HepG2 (cell line): ENCODE data around the gene ANKRD2. TPM values are rescaled to one million over a fixed set of nuclear protein-coding genes. Genes with fewer than 3 reads are reported as not detected.

Experiments
- ATAC-seq: fragments of 200-7000 bp; cut with Tn5 transposase; 3 replicates; pipeline ENCODE4 v1.9.1; 2020; ENCODE audit warnings: mild to moderate bottlenecking, moderate library complexity
- BruUV-seq: library from RNA; stranded (reverse); fragments of 400-500 nt; replicated peaks from 2 replicates; lab custom pipeline; 2021; lab: Mats Ljungman, UMichigan
- CTCF ChIA-PET: fragments of 300-600 bp; formaldehyde crosslinking; extraction: SDS; loops from one replicate; lab custom pipeline; 2021; ENCODE audit warnings: low total read pairs, inconsistent platforms, low intra/inter-chr PET ratio; lab: Yijun Ruan, JAX
- POLR2A ChIA-PET: fragments of 350-600 bp; sonication (Branson Sonifier 250); formaldehyde crosslinking; loops from one replicate; lab custom pipeline; 2020; ENCODE audit warnings: antibody characterized with exemption, inconsistent platforms; lab: Yijun Ruan, JAX
- DNase-seq: peaks from one replicate; pipeline ENCODE4 v3.0.0-alpha.2; 2015; ENCODE audit warnings: low spot score
- FAIRE-seq: peaks from 3 replicates; lab custom pipeline; 2011; peaks lifted over from hg19 to GRCh38; lab: Jason Lieb, UNC
- H2AFZ ChIP-seq: one replicate; pipeline ENCODE4 v1.6.1; 2011; ENCODE audit warnings: low read length, inconsistent platforms
- H3K27ac ChIP-seq: fragments of 300-600 bp; 3 replicates; pipeline ENCODE4 v1.8.0; 2011; ENCODE audit warnings: mixed run types, mild to moderate bottlenecking, mixed read lengths, low read length, inconsistent platforms; ENCODE audit not compliant: insufficient read depth; ENCODE audit errors: extremely low read length
- H3K27me3 ChIP-seq, 2 experiments: fragments of 200-600 bp in 1 of 2; 2 replicates in 1 of 2; 3 replicates in 1 of 2; pipeline versions ENCODE4 v1.6.0 to v1.8.0; 2011; ENCODE audit warnings: low read length in 2 of 2, mild to moderate bottlenecking in 2 of 2, moderate library complexity in 2 of 2, inconsistent platforms in 1 of 2; ENCODE audit not compliant: insufficient read depth in 2 of 2, control insufficient read depth in 1 of 2
- H3K36me3 ChIP-seq, 2 experiments: fragments of 200-600 bp in 1 of 2; replicated peaks in 1 of 2; 2 replicates in 1 of 2; 3 replicates in 1 of 2; pipeline versions ENCODE4 v1.5.1 to v1.8.0; 2011; ENCODE audit warnings: low read length in 2 of 2, inconsistent platforms in 1 of 2; ENCODE audit not compliant: insufficient read depth in 2 of 2, control insufficient read depth in 1 of 2
- H3K4me1 ChIP-seq: 2 replicates; pipeline ENCODE4 v1.5.1; 2012; ENCODE audit warnings: low read length, inconsistent platforms; ENCODE audit not compliant: insufficient read depth
- H3K4me2 ChIP-seq: 2 replicates; pipeline ENCODE4 v1.6.0; 2011; ENCODE audit warnings: low read depth, low read length, inconsistent platforms
- H3K4me3 ChIP-seq, 3 experiments: fragments of 200-600 bp in 1 of 3; sonication (generic), shearing (Covaris generic) in 1 of 3; replicated peaks in 1 of 3; 2 replicates each; pipeline ENCODE4 v1.5.1; 2011 to 2016; ENCODE audit warnings: low read length in 3 of 3, inconsistent platforms in 2 of 3, low read depth in 2 of 3, mild to moderate bottlenecking in 2 of 3, control low read depth in 1 of 3, mixed read lengths in 1 of 3; ENCODE audit not compliant: insufficient read depth in 1 of 3
- H3K79me2 ChIP-seq: one replicate; pipeline ENCODE4 v1.6.1; 2011; ENCODE audit warnings: low read length, inconsistent platforms; ENCODE audit not compliant: insufficient read depth
- H3K9ac ChIP-seq: 2 replicates; pipeline ENCODE4 v1.6.0; 2011; ENCODE audit warnings: mild to moderate bottlenecking, low read depth, low read length, inconsistent platforms; ENCODE audit not compliant: insufficient read depth
- H3K9me3 ChIP-seq: 2 replicates; pipeline ENCODE4 v1.5.1; 2012; ENCODE audit warnings: mild to moderate bottlenecking, low read length
- H4K20me1 ChIP-seq: 2 replicates; pipeline ENCODE4 v1.6.0; 2011; ENCODE audit warnings: inconsistent platforms, mild to moderate bottlenecking, low read length, moderate library complexity; ENCODE audit not compliant: insufficient read depth
- MED1 ChIP-seq: sonication (generic); formaldehyde crosslinking; IDR thresholded peaks from 2 replicates; pipeline ENCODE4 v1.4.0; 2020; ENCODE audit warnings: missing genetic modification reagents
- ZNF121 ChIP-seq: sonication (generic); formaldehyde crosslinking; IDR thresholded peaks from 2 replicates; pipeline ENCODE4 v1.5.0; 2020; ENCODE audit warnings: mild to moderate bottlenecking, missing genetic modification reagents
- ZNF24 ChIP-seq: fragments of 450-650 bp; IDR thresholded peaks from 2 replicates; pipeline ENCODE4 v1.6.1; 2017; ENCODE audit warnings: antibody characterized with exemption, mild to moderate bottlenecking
- ZNF552 ChIP-seq: sonication (generic); formaldehyde crosslinking; IDR thresholded peaks from 2 replicates; pipeline ENCODE4 v1.9.0; 2022; ENCODE audit warnings: missing genetic modification reagents, mild to moderate bottlenecking, borderline replicate concordance
- ZNF703 ChIP-seq: sonication (generic); formaldehyde crosslinking; IDR thresholded peaks from 2 replicates; pipeline ENCODE4 v1.5.1; 2020; ENCODE audit warnings: missing genetic modification reagents, mild to moderate bottlenecking, moderate library complexity, borderline replicate concordance
- ZNF747 ChIP-seq: sonication (generic); formaldehyde crosslinking; IDR thresholded peaks from 2 replicates; pipeline ENCODE4 v1.8.1; 2023; ENCODE audit warnings: missing genetic modification reagents, mild to moderate bottlenecking, borderline replicate concordance
- ZNF766 ChIP-seq: sonication (generic); formaldehyde crosslinking; IDR thresholded peaks from 2 replicates; pipeline ENCODE4 v1.5.0; 2020; ENCODE audit warnings: missing genetic modification reagents, borderline replicate concordance
- WGBS: methylation state at CpG from one replicate; pipeline ENCODE4 v1.1.6; 2017; ENCODE audit warnings: low lambda C conversion rate; 5-methylcytosine and 5-hydroxymethylcytosine counted together
- in situ Hi-C: cut with HindIII; loops from 2 replicates; pipeline ENCODE4 v1.10.0; 2017; ENCODE audit warnings: low pct_unique_long_range_greater_than_20kb; ENCODE audit not compliant: extremely low pct_ligation_motif_present
- intact Hi-C: fragments of 100-400 bp; cut with micrococcal nuclease; formaldehyde crosslinking; loops from one replicate; pipeline ENCODE4 v1.10.0; 2022; ENCODE audit not compliant: unreplicated experiment
- polyA plus RNA-seq, 8 experiments: library from polyadenylated mRNA; depleted of rRNA in 3 of 8; stranded (reverse) in 7 of 8; unstranded in 1 of 8; fragments of >200 nt; fragmentation: Illumina TruSeq in 4 of 8; extraction: Trizol in 4 of 8; gene quantifications; 2 replicates each; pipeline versions ENCODE4 v1.2.1 to v1.2.3, GENCODE V29; 2011 to 2016; ENCODE audit warnings: low read depth in 4 of 8, missing spikeins in 1 of 8, mixed read lengths in 1 of 8; ENCODE audit not compliant: insufficient read depth in 1 of 8
- total RNA-seq, 5 experiments: library from RNA; depleted of rRNA; stranded (reverse); fragments of >200 nt; fragmentation: Illumina TruSeq; extraction: Trizol; gene quantifications; 2 replicates each; pipeline ENCODE4 v1.2.3, GENCODE V29; 2016; ENCODE audit warnings: low read depth in 1 of 5
- TF ChIP-seq, protein P1 (sequence below): IDR thresholded peaks from 2 replicates; pipeline ENCODE4 v1.6.1; 2016; ENCODE audit warnings: low read depth, borderline replicate concordance
- TF ChIP-seq, protein P2 (sequence below): sonication (generic); formaldehyde crosslinking; IDR thresholded peaks from 2 replicates; pipeline ENCODE4 v1.5.0; 2020; ENCODE audit warnings: missing genetic modification reagents
- TF ChIP-seq, protein P3 (sequence below): sonication (generic); formaldehyde crosslinking; IDR thresholded peaks from 2 replicates; pipeline ENCODE4 v1.5.1; 2020; ENCODE audit warnings: missing genetic modification reagents, mild to moderate bottlenecking, borderline replicate concordance
- TF ChIP-seq, protein P4 (sequence below): sonication (generic); formaldehyde crosslinking; conservative IDR thresholded peaks from 2 replicates; pipeline ENCODE4 v1.8.0; 2022; ENCODE audit warnings: mild to moderate bottlenecking, moderate library complexity, missing genetic modification reagents

The ANKRD2 gene
- total and polyA plus RNA-seq, 2 of the 13 experiments (the other 11 are each of a cell fraction or from before 2014, with no cell fraction given): not detected

DNA sequence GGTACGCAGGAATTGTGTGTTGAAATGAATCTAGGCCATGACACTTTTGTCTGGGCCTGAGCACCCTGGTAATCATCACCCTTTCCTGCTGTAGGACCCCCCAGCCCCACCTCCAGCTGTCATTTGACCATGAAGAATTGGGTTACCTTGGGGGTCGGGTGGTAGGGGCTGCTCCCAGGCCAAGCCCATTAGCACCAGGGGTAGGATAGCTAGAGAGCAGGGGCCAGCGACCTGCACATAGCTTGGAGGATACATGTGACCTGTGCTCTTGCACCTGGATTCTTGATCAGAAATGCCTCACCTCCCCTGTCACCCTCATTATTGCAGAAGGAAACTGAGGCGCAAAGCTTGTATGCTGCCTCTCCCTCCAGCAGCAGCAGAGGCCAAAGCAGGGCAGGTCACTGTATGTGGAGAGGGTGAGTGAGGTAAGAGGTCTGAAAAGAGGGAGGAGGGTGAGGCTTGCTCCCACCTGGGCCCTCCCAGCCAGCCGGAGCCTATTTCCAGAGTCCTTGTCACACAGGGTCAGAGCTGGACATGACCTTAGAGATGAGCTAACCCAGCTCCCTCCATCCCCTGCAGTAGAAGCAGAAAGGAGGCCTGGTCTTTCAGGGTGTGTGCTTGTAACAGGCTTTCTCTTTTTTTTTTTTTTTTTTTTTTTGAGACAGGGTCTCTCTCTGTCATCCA is 35.3 kb upstream of the ANKRD2 start (continued):
- TF ChIP-seq ZNF24 (no peak), ZNF552 (CRISPR knock-in tag) (no peak), MED1 (CRISPR knock-in tag) (no peak)
- TF ChIP-seq, all 625 proteins: peak for 0

DNA sequence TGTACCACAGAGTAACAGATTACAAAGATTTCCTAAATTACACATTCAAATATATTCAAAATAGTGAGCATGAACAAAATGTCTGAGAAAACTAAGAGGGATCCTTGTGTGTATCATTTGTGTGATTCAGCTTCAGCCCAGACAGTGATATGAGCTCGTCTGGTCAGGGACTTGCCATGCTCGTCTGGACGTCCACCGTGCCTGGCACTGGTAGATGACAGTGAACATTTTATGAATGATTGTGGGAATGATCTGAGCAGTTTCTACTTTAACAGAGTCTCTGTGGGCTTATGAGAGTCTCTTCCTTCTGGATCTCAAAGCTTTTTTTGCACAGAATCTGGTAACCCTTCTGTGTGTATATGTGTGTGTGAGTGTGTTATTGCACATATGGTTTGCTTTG is 34.2 kb upstream of the ANKRD2 start:
- CTCF ChIA-PET: no interaction called here
- Histone ChIP-seq H3K4me2 (no peak overlapping the region), H3K4me1 (peaks cover 15% of the 10 kb centered on the region), H3K9me3 (no peaks in the 10 kb centered on the region), H3K9ac (no peak overlapping the region), H3K79me2 (no peaks in the 10 kb centered on the region), H2AFZ (no peak overlapping the region), H3K4me3 (no peak overlapping the region), H3K27ac (no peak overlapping the region), H4K20me1 (no peaks in the 10 kb centered on the region), H3K36me3 (no peaks in the 10 kb centered on the region)
- BruUV-seq: no TSS peak
- ATAC-seq: no peak
- in situ Hi-C loops: no loop called here
- intact Hi-C loops: no loop called here
- WGBS: 82% methylated on average over 4 of the region's 4 CpGs
- FAIRE-seq: no peak
- no peak for TF ChIP-seq ZNF703
- TF ChIP-seq, protein P1, sequence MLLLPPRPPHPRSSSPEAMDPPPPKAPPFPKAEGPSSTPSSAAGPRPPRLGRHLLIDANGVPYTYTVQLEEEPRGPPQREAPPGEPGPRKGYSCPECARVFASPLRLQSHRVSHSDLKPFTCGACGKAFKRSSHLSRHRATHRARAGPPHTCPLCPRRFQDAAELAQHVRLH: no peak
- TF ChIP-seq, protein P2, sequence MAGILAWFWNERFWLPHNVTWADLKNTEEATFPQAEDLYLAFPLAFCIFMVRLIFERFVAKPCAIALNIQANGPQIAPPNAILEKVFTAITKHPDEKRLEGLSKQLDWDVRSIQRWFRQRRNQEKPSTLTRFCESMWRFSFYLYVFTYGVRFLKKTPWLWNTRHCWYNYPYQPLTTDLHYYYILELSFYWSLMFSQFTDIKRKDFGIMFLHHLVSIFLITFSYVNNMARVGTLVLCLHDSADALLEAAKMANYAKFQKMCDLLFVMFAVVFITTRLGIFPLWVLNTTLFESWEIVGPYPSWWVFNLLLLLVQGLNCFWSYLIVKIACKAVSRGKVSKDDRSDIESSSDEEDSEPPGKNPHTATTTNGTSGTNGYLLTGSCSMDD (CRISPR knock-in tag): no peak
- TF ChIP-seq ZNF121: no peak
- no peak for TF ChIP-seq ZNF747
- TF ChIP-seq, protein P3, sequence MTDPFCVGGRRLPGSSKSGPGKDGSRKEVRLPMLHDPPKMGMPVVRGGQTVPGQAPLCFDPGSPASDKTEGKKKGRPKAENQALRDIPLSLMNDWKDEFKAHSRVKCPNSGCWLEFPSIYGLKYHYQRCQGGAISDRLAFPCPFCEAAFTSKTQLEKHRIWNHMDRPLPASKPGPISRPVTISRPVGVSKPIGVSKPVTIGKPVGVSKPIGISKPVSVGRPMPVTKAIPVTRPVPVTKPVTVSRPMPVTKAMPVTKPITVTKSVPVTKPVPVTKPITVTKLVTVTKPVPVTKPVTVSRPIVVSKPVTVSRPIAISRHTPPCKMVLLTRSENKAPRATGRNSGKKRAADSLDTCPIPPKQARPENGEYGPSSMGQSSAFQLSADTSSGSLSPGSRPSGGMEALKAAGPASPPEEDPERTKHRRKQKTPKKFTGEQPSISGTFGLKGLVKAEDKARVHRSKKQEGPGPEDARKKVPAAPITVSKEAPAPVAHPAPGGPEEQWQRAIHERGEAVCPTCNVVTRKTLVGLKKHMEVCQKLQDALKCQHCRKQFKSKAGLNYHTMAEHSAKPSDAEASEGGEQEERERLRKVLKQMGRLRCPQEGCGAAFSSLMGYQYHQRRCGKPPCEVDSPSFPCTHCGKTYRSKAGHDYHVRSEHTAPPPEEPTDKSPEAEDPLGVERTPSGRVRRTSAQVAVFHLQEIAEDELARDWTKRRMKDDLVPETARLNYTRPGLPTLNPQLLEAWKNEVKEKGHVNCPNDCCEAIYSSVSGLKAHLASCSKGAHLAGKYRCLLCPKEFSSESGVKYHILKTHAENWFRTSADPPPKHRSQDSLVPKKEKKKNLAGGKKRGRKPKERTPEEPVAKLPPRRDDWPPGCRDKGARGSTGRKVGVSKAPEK: no peak
- no peak for TF ChIP-seq ZNF766 (CRISPR knock-in tag)
- TF ChIP-seq, protein P4, sequence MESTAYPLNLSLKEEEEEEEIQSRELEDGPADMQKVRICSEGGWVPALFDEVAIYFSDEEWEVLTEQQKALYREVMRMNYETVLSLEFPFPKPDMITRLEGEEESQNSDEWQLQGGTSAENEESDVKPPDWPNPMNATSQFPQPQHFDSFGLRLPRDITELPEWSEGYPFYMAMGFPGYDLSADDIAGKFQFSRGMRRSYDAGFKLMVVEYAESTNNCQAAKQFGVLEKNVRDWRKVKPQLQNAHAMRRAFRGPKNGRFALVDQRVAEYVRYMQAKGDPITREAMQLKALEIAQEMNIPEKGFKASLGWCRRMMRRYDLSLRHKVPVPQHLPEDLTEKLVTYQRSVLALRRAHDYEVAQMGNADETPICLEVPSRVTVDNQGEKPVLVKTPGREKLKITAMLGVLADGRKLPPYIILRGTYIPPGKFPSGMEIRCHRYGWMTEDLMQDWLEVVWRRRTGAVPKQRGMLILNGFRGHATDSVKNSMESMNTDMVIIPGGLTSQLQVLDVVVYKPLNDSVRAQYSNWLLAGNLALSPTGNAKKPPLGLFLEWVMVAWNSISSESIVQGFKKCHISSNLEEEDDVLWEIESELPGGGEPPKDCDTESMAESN: no peak
- TF ChIP-seq, all 625 proteins: peak for 0
- DNase-seq: no peak
- POLR2A ChIA-PET: no interaction called here
- no peaks in the 10 kb centered on the region for H3K27me3 ChIP-seq
